GM23338 (cell line): ENCODE results near the gene EPHB2. TPM values are rescaled to one million over a fixed set of nuclear protein-coding genes. Genes with fewer than 3 reads are reported as not detected.

Experiments
- ATAC-seq: fragments of 200-7000 bp; cut with Tn5 transposase; 3 replicates; pipeline ENCODE4 v1.9.1; 2020
- DNase-seq: peaks from one replicate; pipeline ENCODE4 v3.0.0-alpha.2; 2015; ENCODE audit warnings: low spot score
- H2AFZ ChIP-seq: fragments of 200-600 bp; sonication (generic); 2 replicates; pipeline ENCODE4 v1.8.0; 2016; ENCODE audit warnings: antibody characterized with exemption, mild to moderate bottlenecking, moderate library complexity
- H3F3A ChIP-seq: fragments of 200-600 bp; sonication (generic); replicated peaks from 2 replicates; pipeline ENCODE4 v1.8.0; 2017; ENCODE audit warnings: antibody characterized with exemption, mixed run types, low read depth
- H3K27ac ChIP-seq: fragments of 200-600 bp; sonication (generic); 2 replicates; pipeline ENCODE4 v1.6.1; 2016; ENCODE audit warnings: low read depth
- H3K27me3 ChIP-seq: fragments of 200-600 bp; sonication (generic); 2 replicates; pipeline ENCODE4 v1.8.0; 2016; ENCODE audit warnings: mild to moderate bottlenecking, mixed run types, moderate library complexity; ENCODE audit not compliant: insufficient read depth
- H3K36me3 ChIP-seq: fragments of 200-600 bp; sonication (generic); 2 replicates; pipeline ENCODE4 v1.8.0; 2016; ENCODE audit warnings: mild to moderate bottlenecking; ENCODE audit not compliant: insufficient read depth
- H3K4me1 ChIP-seq: fragments of 200-600 bp; sonication (generic); 2 replicates; pipeline ENCODE4 v1.8.0; 2016; ENCODE audit warnings: mild to moderate bottlenecking, moderate library complexity; ENCODE audit not compliant: insufficient read depth
- H3K4me2 ChIP-seq: fragments of 200-600 bp; sonication (generic); 2 replicates; pipeline ENCODE4 v1.7.1; 2017; ENCODE audit warnings: mixed run types
- H3K4me3 ChIP-seq: fragments of 200-600 bp; sonication (generic); 2 replicates; pipeline ENCODE4 v1.6.1; 2016; ENCODE audit warnings: mixed run types
- H3K79me2 ChIP-seq: fragments of 200-600 bp; sonication (generic); replicated peaks from 2 replicates; pipeline ENCODE4 v1.8.0; 2017; ENCODE audit warnings: mild to moderate bottlenecking; ENCODE audit not compliant: insufficient read depth
- H3K9me2 ChIP-seq: fragments of 200-600 bp; sonication (generic); 2 replicates; pipeline ENCODE4 v1.8.0; 2017; ENCODE audit not compliant: insufficient read depth
- H4K20me1 ChIP-seq: fragments of 200-600 bp; sonication (generic); replicated peaks from 2 replicates; pipeline ENCODE4 v1.8.0; 2017; ENCODE audit warnings: mild to moderate bottlenecking; ENCODE audit not compliant: insufficient read depth
- H3K27ac Mint-ChIP-seq: 2 replicates; pipeline ENCODE4 v1.8.0; 2020; ENCODE audit warnings: inconsistent platforms, mild to moderate bottlenecking, moderate library complexity, mixed read lengths
- H3K27me3 Mint-ChIP-seq: 3 replicates; pipeline ENCODE4 v1.8.0; 2022; ENCODE audit warnings: low read depth, mild to moderate bottlenecking, moderate library complexity, mixed read lengths, inconsistent platforms; ENCODE audit not compliant: insufficient read depth, poor library complexity
- H3K36me3 Mint-ChIP-seq: 3 replicates; pipeline ENCODE4 v1.8.0; 2021; ENCODE audit warnings: low read depth, mild to moderate bottlenecking, inconsistent platforms, moderate library complexity, mixed read lengths
- H3K4me1 Mint-ChIP-seq: 3 replicates; pipeline ENCODE4 v1.8.0; 2020; ENCODE audit warnings: mild to moderate bottlenecking, inconsistent platforms, mixed read lengths
- H3K4me3 Mint-ChIP-seq: 3 replicates; pipeline ENCODE4 v1.8.0; 2021; ENCODE audit warnings: moderate library complexity, mild to moderate bottlenecking, inconsistent platforms, mixed read lengths
- H3K9me3 Mint-ChIP-seq: 3 replicates; pipeline ENCODE4 v1.8.0; 2020; ENCODE audit warnings: moderate library complexity, mild to moderate bottlenecking, inconsistent platforms, mixed read lengths
- CREB1 ChIP-seq: fragments of 250-450 bp; sonication (Bioruptor Pico); IDR thresholded peaks from 2 replicates; pipeline ENCODE4 v1.5.0; 2020; ENCODE audit warnings: low read depth, mild to moderate bottlenecking, moderate library complexity
- EZH2 ChIP-seq: fragments of 200-600 bp; sonication (generic); IDR thresholded peaks from one replicate; pipeline ENCODE4 v1.8.0; 2017; ENCODE audit warnings: antibody characterized with exemption, mild to moderate bottlenecking, low read depth; ENCODE audit not compliant: unreplicated experiment
- EZH2phosphoT487 ChIP-seq: fragments of 200-600 bp; sonication (generic); IDR thresholded peaks from one replicate; pipeline ENCODE4 v1.8.1; 2018; ENCODE audit warnings: antibody characterized with exemption; ENCODE audit not compliant: unreplicated experiment
- JUNB ChIP-seq: IDR thresholded peaks from one replicate; pipeline ENCODE4 v1.6.1; 2016; ENCODE audit warnings: antibody characterized with exemption; ENCODE audit not compliant: unreplicated experiment
- NANOG ChIP-seq: IDR thresholded peaks from 2 replicates; pipeline ENCODE4 v1.6.1; 2016; ENCODE audit warnings: antibody characterized with exemption, borderline replicate concordance
- POLR2AphosphoS5 ChIP-seq: IDR thresholded peaks from 2 replicates; pipeline ENCODE4 v1.6.1; 2016; ENCODE audit warnings: antibody characterized with exemption, low read depth
- STAT1 ChIP-seq: IDR thresholded peaks from one replicate; pipeline ENCODE4 v1.6.1; 2016; ENCODE audit warnings: antibody characterized with exemption; ENCODE audit not compliant: unreplicated experiment
- ZNF114 ChIP-seq: fragments of 250-450 bp; sonication (Bioruptor Pico); IDR thresholded peaks from 2 replicates; pipeline ENCODE4 v1.5.0; 2020; ENCODE audit warnings: mild to moderate bottlenecking, moderate library complexity
- ZNF331 ChIP-seq: fragments of 250-450 bp; sonication (Bioruptor Pico); IDR thresholded peaks from 2 replicates; pipeline ENCODE4 v1.5.0; 2020; ENCODE audit warnings: low read depth, mild to moderate bottlenecking, moderate library complexity
- polyA plus RNA-seq: library from polyadenylated mRNA; unstranded; fragments of >200 nt; fragmentation: Nextera tagmentation; extraction: Ambion mirVana; gene quantifications from 2 replicates; pipeline ENCODE4 v1.2.1, GENCODE V29; 2016
- total RNA-seq: library from RNA; depleted of rRNA; stranded (reverse); fragments of >200 nt; shearing (Covaris generic); gene quantifications from 2 replicates; pipeline ENCODE4 v1.2.3, GENCODE V29; 2014
- TF ChIP-seq, protein P1 (sequence below): fragments of 250-450 bp; sonication (Bioruptor Pico); IDR thresholded peaks from 2 replicates; pipeline ENCODE4 v1.5.0; 2020; ENCODE audit warnings: mild to moderate bottlenecking, moderate library complexity
- TF ChIP-seq, protein P2 (sequence below): IDR thresholded peaks from one replicate; pipeline ENCODE4 v1.6.1; 2018; ENCODE audit warnings: antibody characterized with exemption; ENCODE audit not compliant: unreplicated experiment
- TF ChIP-seq, protein P3 (sequence below): IDR thresholded peaks from 2 replicates; pipeline ENCODE4 v1.6.1; 2016; ENCODE audit warnings: antibody characterized with exemption
- TF ChIP-seq, protein P4 (sequence below), 2 experiments: fragments of 200-600 bp in 1 of 2; sonication (generic) in 1 of 2; conservative IDR thresholded peaks; 2 replicates each; pipeline versions ENCODE4 v1.5.1 to v1.6.1; 2016 to 2017; ENCODE audit warnings: antibody characterized with exemption in 2 of 2, low read depth in 2 of 2, mild to moderate bottlenecking in 2 of 2, moderate library complexity in 1 of 2

The EPHB2 gene
- total and polyA plus RNA-seq, 2 experiments from 2014 or later, result 4.1 to 20.1 TPM

DNA sequence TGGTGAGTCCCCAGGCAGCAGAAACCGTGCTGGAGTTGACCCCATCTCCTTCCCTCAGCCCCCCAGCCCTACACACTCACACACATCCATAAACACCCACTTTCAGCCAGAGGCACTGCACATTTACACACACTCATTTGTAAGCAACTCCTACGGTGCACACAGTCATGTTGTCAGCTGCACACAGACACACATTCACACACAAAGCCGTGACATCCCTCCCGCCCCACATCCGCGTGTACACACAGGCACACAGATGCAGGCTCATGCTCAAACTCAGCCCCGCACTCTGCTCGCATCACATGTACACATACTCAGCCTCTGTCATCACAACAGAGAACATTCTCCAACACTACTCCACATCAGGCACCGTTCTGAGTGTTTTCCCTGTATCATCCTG is 214.5 kb downstream of the EPHB2 start:
- no peaks in the 10 kb centered on the region for H3K9me2 ChIP-seq
- Mint-ChIP-seq H3K27me3 (peaks cover 12% of the 10 kb centered on the region), H3K36me3 (no peaks in the 10 kb centered on the region), H3K4me1 (peaks cover 2% of the 10 kb centered on the region; the same call in 1 of the 3 replicates), H3K27ac (no peak overlapping the region), H3K4me3 (no peak overlapping the region), H3K9me3 (no peaks in the 10 kb centered on the region)
- no peaks in the 10 kb centered on the region for H3K27me3 ChIP-seq
- H3K36me3 ChIP-seq, result no peaks in the 10 kb centered on the region
- H3K4me1 ChIP-seq, result no peaks in the 10 kb centered on the region
- DNase-seq (no peak), ATAC-seq (no peak)
- H3F3A ChIP-seq, result no peaks in the 10 kb centered on the region
- no peak overlapping the region for H3K4me3 ChIP-seq
- TF ChIP-seq NANOG (no peak), POLR2AphosphoS5 (no peak), ZNF114 (CRISPR knock-in tag) (no peak), ZNF331 (CRISPR knock-in tag) (no peak), CREB1 (CRISPR knock-in tag) (no peak), EZH2 (no peak), EZH2phosphoT487 (no peak), STAT1 (no peak), JUNB (no peak)
- TF ChIP-seq, protein P1, sequence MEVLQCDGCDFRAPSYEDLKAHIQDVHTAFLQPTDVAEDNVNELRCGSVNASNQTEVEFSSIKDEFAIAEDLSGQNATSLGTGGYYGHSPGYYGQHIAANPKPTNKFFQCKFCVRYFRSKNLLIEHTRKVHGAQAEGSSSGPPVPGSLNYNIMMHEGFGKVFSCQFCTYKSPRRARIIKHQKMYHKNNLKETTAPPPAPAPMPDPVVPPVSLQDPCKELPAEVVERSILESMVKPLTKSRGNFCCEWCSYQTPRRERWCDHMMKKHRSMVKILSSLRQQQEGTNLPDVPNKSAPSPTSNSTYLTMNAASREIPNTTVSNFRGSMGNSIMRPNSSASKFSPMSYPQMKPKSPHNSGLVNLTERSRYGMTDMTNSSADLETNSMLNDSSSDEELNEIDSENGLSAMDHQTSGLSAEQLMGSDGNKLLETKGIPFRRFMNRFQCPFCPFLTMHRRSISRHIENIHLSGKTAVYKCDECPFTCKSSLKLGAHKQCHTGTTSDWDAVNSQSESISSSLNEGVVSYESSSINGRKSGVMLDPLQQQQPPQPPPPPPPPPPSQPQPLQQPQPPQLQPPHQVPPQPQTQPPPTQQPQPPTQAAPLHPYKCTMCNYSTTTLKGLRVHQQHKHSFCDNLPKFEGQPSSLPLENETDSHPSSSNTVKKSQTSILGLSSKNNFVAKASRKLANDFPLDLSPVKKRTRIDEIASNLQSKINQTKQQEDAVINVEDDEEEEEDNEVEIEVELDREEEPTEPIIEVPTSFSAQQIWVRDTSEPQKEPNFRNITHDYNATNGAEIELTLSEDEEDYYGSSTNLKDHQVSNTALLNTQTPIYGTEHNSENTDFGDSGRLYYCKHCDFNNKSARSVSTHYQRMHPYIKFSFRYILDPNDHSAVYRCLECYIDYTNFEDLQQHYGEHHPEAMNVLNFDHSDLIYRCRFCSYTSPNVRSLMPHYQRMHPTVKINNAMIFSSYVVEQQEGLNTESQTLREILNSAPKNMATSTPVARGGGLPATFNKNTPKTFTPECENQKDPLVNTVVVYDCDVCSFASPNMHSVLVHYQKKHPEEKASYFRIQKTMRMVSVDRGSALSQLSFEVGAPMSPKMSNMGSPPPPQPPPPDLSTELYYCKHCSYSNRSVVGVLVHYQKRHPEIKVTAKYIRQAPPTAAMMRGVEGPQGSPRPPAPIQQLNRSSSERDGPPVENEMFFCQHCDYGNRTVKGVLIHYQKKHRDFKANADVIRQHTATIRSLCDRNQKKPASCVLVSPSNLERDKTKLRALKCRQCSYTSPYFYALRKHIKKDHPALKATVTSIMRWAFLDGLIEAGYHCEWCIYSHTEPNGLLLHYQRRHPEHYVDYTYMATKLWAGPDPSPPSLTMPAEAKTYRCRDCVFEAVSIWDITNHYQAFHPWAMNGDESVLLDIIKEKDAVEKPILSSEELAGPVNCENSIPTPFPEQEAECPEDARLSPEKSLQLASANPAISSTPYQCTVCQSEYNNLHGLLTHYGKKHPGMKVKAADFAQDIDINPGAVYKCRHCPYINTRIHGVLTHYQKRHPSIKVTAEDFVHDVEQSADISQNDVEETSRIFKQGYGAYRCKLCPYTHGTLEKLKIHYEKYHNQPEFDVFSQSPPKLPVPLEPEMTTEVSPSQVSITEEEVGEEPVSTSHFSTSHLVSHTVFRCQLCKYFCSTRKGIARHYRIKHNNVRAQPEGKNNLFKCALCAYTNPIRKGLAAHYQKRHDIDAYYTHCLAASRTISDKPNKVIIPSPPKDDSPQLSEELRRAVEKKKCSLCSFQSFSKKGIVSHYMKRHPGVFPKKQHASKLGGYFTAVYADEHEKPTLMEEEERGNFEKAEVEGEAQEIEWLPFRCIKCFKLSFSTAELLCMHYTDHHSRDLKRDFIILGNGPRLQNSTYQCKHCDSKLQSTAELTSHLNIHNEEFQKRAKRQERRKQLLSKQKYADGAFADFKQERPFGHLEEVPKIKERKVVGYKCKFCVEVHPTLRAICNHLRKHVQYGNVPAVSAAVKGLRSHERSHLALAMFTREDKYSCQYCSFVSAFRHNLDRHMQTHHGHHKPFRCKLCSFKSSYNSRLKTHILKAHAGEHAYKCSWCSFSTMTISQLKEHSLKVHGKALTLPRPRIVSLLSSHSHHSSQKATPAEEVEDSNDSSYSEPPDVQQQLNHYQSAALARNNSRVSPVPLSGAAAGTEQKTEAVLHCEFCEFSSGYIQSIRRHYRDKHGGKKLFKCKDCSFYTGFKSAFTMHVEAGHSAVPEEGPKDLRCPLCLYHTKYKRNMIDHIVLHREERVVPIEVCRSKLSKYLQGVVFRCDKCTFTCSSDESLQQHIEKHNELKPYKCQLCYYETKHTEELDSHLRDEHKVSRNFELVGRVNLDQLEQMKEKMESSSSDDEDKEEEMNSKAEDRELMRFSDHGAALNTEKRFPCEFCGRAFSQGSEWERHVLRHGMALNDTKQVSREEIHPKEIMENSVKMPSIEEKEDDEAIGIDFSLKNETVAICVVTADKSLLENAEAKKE (CRISPR knock-in tag), result no peak
- TF ChIP-seq, protein P2, sequence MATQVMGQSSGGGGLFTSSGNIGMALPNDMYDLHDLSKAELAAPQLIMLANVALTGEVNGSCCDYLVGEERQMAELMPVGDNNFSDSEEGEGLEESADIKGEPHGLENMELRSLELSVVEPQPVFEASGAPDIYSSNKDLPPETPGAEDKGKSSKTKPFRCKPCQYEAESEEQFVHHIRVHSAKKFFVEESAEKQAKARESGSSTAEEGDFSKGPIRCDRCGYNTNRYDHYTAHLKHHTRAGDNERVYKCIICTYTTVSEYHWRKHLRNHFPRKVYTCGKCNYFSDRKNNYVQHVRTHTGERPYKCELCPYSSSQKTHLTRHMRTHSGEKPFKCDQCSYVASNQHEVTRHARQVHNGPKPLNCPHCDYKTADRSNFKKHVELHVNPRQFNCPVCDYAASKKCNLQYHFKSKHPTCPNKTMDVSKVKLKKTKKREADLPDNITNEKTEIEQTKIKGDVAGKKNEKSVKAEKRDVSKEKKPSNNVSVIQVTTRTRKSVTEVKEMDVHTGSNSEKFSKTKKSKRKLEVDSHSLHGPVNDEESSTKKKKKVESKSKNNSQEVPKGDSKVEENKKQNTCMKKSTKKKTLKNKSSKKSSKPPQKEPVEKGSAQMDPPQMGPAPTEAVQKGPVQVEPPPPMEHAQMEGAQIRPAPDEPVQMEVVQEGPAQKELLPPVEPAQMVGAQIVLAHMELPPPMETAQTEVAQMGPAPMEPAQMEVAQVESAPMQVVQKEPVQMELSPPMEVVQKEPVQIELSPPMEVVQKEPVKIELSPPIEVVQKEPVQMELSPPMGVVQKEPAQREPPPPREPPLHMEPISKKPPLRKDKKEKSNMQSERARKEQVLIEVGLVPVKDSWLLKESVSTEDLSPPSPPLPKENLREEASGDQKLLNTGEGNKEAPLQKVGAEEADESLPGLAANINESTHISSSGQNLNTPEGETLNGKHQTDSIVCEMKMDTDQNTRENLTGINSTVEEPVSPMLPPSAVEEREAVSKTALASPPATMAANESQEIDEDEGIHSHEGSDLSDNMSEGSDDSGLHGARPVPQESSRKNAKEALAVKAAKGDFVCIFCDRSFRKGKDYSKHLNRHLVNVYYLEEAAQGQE, result no peak
- TF ChIP-seq, protein P3, sequence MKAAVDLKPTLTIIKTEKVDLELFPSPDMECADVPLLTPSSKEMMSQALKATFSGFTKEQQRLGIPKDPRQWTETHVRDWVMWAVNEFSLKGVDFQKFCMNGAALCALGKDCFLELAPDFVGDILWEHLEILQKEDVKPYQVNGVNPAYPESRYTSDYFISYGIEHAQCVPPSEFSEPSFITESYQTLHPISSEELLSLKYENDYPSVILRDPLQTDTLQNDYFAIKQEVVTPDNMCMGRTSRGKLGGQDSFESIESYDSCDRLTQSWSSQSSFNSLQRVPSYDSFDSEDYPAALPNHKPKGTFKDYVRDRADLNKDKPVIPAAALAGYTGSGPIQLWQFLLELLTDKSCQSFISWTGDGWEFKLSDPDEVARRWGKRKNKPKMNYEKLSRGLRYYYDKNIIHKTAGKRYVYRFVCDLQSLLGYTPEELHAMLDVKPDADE, result no peak
- TF ChIP-seq, protein P4, sequence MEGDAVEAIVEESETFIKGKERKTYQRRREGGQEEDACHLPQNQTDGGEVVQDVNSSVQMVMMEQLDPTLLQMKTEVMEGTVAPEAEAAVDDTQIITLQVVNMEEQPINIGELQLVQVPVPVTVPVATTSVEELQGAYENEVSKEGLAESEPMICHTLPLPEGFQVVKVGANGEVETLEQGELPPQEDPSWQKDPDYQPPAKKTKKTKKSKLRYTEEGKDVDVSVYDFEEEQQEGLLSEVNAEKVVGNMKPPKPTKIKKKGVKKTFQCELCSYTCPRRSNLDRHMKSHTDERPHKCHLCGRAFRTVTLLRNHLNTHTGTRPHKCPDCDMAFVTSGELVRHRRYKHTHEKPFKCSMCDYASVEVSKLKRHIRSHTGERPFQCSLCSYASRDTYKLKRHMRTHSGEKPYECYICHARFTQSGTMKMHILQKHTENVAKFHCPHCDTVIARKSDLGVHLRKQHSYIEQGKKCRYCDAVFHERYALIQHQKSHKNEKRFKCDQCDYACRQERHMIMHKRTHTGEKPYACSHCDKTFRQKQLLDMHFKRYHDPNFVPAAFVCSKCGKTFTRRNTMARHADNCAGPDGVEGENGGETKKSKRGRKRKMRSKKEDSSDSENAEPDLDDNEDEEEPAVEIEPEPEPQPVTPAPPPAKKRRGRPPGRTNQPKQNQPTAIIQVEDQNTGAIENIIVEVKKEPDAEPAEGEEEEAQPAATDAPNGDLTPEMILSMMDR (conservative IDR thresholded peaks at IDR 0.05; ENCODE audit: low read depth in 2 of 2), result no peak
- no peaks in the 10 kb centered on the region for H3K79me2 ChIP-seq
- H3K4me2 ChIP-seq, result no peak overlapping the region
- H4K20me1 ChIP-seq, result no peaks in the 10 kb centered on the region
- no peak overlapping the region for H2AFZ ChIP-seq
- H3K27ac ChIP-seq, result no peak overlapping the region
